Prostate gland (tissue), 2 donors: ENCODE data around the gene ABLIM1.

Source experiments
- CTCF ChIP-seq, 4 experiments: fragments of 200-600 bp in 2 of 4; fragments of 450-650 bp in 2 of 4; sonication (generic) in 2 of 4; IDR thresholded peaks; 1 replicate in 3 of 4; 2 replicates in 1 of 4; pipeline ENCODE4 v1.5.1; 2016 to 2019; ENCODE audit warnings: antibody characterized with exemption in 4 of 4, mild to moderate bottlenecking in 2 of 4, moderate library complexity in 2 of 4
- POLR2A ChIP-seq: fragments of 450-650 bp; IDR thresholded peaks from one replicate; pipeline ENCODE4 v1.6.1; 2016; ENCODE audit warnings: antibody characterized with exemption, mild to moderate bottlenecking
- POLR2AphosphoS5 ChIP-seq: sonication (generic); formaldehyde crosslinking; IDR thresholded peaks from one replicate; pipeline ENCODE4 v1.6.1; 2017; ENCODE audit warnings: antibody characterized with exemption

GRCh38 chr10:114408112-114408967 is 249.7 kb downstream of the ABLIM1 start:
- TF ChIP-seq CTCF (IDR thresholded peaks at IDR 0.05): no peak
- no peak for TF ChIP-seq POLR2A
- TF ChIP-seq POLR2AphosphoS5: no peak
